CD14-positive monocyte (primary cell): Measurements from ENCODE around the gene NFKBIE. TPM values are rescaled to one million over a fixed set of nuclear protein-coding genes. Genes with fewer than 3 reads are reported as not detected.

Source experiments
- DNase-seq, 3 donors: peaks; one replicate each; pipeline ENCODE4 v3.0.0-alpha.2; 2011 to 2022
- H2AFZ ChIP-seq: 2 replicates; pipeline ENCODE4 v1.6.0; 2012; ENCODE audit warnings: mild to moderate bottlenecking, low read depth, low read length, inconsistent platforms; ENCODE audit not compliant: insufficient read depth, poor library complexity, severe bottlenecking
- H3K27ac ChIP-seq, 2 donors: 1 replicate in 1 of 2; 2 replicates in 1 of 2; pipeline ENCODE4 v1.5.1; 2012 to 2013; ENCODE audit warnings: low read length in 2 of 2, control low read depth in 1 of 2, inconsistent platforms in 1 of 2, low read depth in 1 of 2, mild to moderate bottlenecking in 1 of 2
- H3K27me3 ChIP-seq, 2 donors: one replicate each; pipeline versions ENCODE4 v1.6.0 to v1.6.1; 2011 to 2013; ENCODE audit warnings: low read length in 2 of 2; ENCODE audit not compliant: control insufficient read depth in 2 of 2, insufficient read depth in 2 of 2
- H3K36me3 ChIP-seq, 2 donors: replicated peaks in 1 of 2; 1 replicate in 1 of 2; 2 replicates in 1 of 2; pipeline versions ENCODE4 v1.5.1 to v1.6.1; 2012 to 2013; ENCODE audit warnings: low read length in 2 of 2, control low read depth in 1 of 2, inconsistent platforms in 1 of 2, mild to moderate bottlenecking in 1 of 2; ENCODE audit not compliant: insufficient read depth in 2 of 2, control insufficient read depth in 1 of 2
- H3K4me1 ChIP-seq, 2 donors: 1 replicate in 1 of 2; 2 replicates in 1 of 2; pipeline versions ENCODE4 v1.5.1 to v1.6.1; 2012 to 2013; ENCODE audit warnings: low read length in 2 of 2, control low read depth in 1 of 2, inconsistent platforms in 1 of 2, mild to moderate bottlenecking in 1 of 2, moderate library complexity in 1 of 2; ENCODE audit not compliant: insufficient read depth in 2 of 2, control insufficient read depth in 1 of 2
- H3K4me2 ChIP-seq: replicated peaks from 2 replicates; pipeline ENCODE3; 2012; ENCODE audit warnings: low read length, moderate library complexity, mild to moderate bottlenecking; ENCODE audit not compliant: poor library complexity, severe bottlenecking; ENCODE audit errors: extremely low read depth
- H3K4me3 ChIP-seq, 3 experiments: fragments of 200-600 bp in 1 of 3; sonication (generic) in 1 of 3; replicated peaks in 1 of 3; 1 replicate in 2 of 3; 2 replicates in 1 of 3; pipeline ENCODE4 v1.5.1; 2011 to 2013; ENCODE audit warnings: low read length in 3 of 3, mild to moderate bottlenecking in 3 of 3, control low read depth in 2 of 3, low read depth in 2 of 3, inconsistent platforms in 1 of 3, moderate library complexity in 1 of 3
- H3K79me2 ChIP-seq: 2 replicates; pipeline ENCODE4 v1.6.0; 2012; ENCODE audit warnings: mild to moderate bottlenecking, control low read depth, inconsistent platforms, low read length, moderate library complexity; ENCODE audit not compliant: insufficient read depth
- H3K9ac ChIP-seq: 2 replicates; pipeline ENCODE4 v1.6.0; 2017; ENCODE audit warnings: low read length, mild to moderate bottlenecking; ENCODE audit not compliant: insufficient read depth, poor library complexity, severe bottlenecking
- H3K9me3 ChIP-seq, 2 donors: replicated peaks in 1 of 2; 1 replicate in 1 of 2; 2 replicates in 1 of 2; pipeline versions ENCODE4 v1.5.1 to v1.6.1; 2012 to 2013; ENCODE audit warnings: low read length in 2 of 2, control low read depth in 1 of 2; ENCODE audit not compliant: control insufficient read depth in 1 of 2, insufficient read depth in 1 of 2
- H4K20me1 ChIP-seq: 2 replicates; pipeline ENCODE4 v1.6.0; 2012; ENCODE audit warnings: mild to moderate bottlenecking, low read length, control low read depth, moderate library complexity; ENCODE audit not compliant: insufficient read depth
- H3K27ac Mint-ChIP-seq, 7 donors: one replicate each; pipeline ENCODE4 v1.8.0; 2020; ENCODE audit warnings: mild to moderate bottlenecking in 7 of 7, mixed read lengths in 7 of 7, moderate library complexity in 6 of 7, inconsistent platforms in 2 of 7
- H3K27me3 Mint-ChIP-seq, 3 donors: one replicate each; pipeline ENCODE4 v1.8.0; 2021 to 2022; ENCODE audit warnings: low read depth in 3 of 3, mild to moderate bottlenecking in 3 of 3, mixed read lengths in 3 of 3, moderate library complexity in 3 of 3, inconsistent platforms in 1 of 3
- H3K36me3 Mint-ChIP-seq, 2 donors: one replicate each; pipeline ENCODE4 v1.8.0; 2020; ENCODE audit warnings: mixed read lengths in 2 of 2, inconsistent platforms in 1 of 2, mild to moderate bottlenecking in 1 of 2
- H3K4me1 Mint-ChIP-seq: one replicate; pipeline ENCODE4 v1.8.0; 2020; ENCODE audit warnings: mild to moderate bottlenecking, mixed read lengths
- H3K4me3 Mint-ChIP-seq, 2 donors: one replicate each; pipeline ENCODE4 v1.8.0; 2020; ENCODE audit warnings: mild to moderate bottlenecking in 2 of 2, mixed read lengths in 2 of 2, moderate library complexity in 1 of 2
- H3K9me3 Mint-ChIP-seq, 7 donors: one replicate each; pipeline ENCODE4 v1.8.0; 2020 to 2022; ENCODE audit warnings: mixed read lengths in 7 of 7, mild to moderate bottlenecking in 6 of 7, moderate library complexity in 6 of 7, inconsistent platforms in 2 of 7
- WGBS: methylation state at CpG from one replicate; pipeline ENCODE4 v1.1.5; 2013; ENCODE audit warnings: missing lambda C conversion rate; ENCODE audit not compliant: insufficient coverage; 5-methylcytosine and 5-hydroxymethylcytosine counted together
- intact Hi-C, 2 donors: fragments of 100-400 bp; cut with micrococcal nuclease; formaldehyde crosslinking; loops; one replicate each; pipeline versions ENCODE4 v1.15.0 to v1.15.1; 2023
- polyA plus RNA-seq, 3 donors: library from polyadenylated mRNA; depleted of rRNA in 1 of 3; unstranded in 2 of 3; stranded (reverse) in 1 of 3; fragments of 300-500 nt in 2 of 3; fragments of >200 nt in 1 of 3; fragmentation: Illumina TruSeq in 2 of 3; gene quantifications; 1 replicate in 2 of 3; 2 replicates in 1 of 3; pipeline ENCODE4 v1.2.3, GENCODE V29; 2012 to 2021
- TF ChIP-seq, protein P1 (sequence below): fragments of 200-600 bp; IDR thresholded peaks from one replicate; pipeline ENCODE4 v1.8.0; 2022; ENCODE audit warnings: antibody characterized with exemption, mild to moderate bottlenecking

The NFKBIE gene
- polyA plus RNA-seq, 3 donors: 19.9 to 108 (median 23.2) TPM

DNA sequence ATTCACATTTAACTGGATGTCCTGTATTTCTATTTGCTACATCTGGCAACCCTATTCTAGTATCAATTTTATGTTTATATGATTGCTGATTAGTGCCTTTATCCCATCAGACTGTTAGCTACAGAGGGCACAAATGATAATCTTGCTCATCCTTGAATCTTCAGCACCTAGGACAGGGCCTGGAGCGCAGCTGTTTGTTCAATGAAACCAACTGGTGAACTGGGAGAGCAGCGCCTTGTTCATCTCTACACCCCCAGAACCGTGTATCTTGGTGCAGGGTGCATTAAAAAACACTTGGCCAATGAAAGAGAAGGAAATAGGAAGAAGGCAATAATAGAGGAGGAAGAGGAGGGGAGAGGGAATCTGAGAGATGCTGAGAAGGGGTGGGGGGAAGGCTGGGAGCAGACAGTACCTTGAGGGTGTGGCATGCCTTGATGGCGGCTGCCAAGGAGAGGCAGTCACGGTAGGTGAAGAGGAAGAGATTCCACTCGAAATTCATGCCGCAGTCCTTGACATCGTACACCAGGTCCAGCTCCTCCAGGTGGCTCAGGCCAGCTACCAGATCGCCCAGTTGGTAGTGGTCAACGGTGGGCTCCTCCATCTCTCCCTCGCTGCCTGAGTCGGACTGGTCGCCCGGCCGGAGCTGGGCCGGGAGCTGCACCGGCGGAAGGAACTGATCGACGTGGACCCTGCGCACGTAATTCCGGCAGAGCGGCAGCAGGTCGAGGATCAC, 20.4 kb upstream of the NFKBIE start:
- no peak overlapping the region for H2AFZ ChIP-seq
- no peaks in the 10 kb centered on the region for H3K36me3 ChIP-seq
- H3K4me2 ChIP-seq: no peak overlapping the region
- no peaks in the 10 kb centered on the region for H3K79me2 ChIP-seq
- no peaks in the 10 kb centered on the region for H4K20me1 ChIP-seq
- DNase-seq: no peak
- 95% methylated on average over 19 of the region's 25 CpGs for WGBS
- Mint-ChIP-seq H3K4me3 (peak overlapping the region in 1 of 2 donors; percentile 6), H3K27ac (no peak overlapping the region), H3K36me3 (no peaks in the 10 kb centered on the region), H3K27me3 (peaks cover 16 to 43% (median 31%) of the 10 kb centered on the region in 3 donors), H3K9me3 (peaks cover 0 to 2% (median 0%) of the 10 kb centered on the region in 7 donors), H3K4me1 (peaks cover 13% of the 10 kb centered on the region)
- intact Hi-C loops: no loop called here
- no peaks in the 10 kb centered on the region for H3K9me3 ChIP-seq
- no peak overlapping the region for H3K27ac ChIP-seq
- peaks cover 0 to 16% of the 10 kb centered on the region in 2 donors for H3K27me3 ChIP-seq
- TF ChIP-seq, protein P1, sequence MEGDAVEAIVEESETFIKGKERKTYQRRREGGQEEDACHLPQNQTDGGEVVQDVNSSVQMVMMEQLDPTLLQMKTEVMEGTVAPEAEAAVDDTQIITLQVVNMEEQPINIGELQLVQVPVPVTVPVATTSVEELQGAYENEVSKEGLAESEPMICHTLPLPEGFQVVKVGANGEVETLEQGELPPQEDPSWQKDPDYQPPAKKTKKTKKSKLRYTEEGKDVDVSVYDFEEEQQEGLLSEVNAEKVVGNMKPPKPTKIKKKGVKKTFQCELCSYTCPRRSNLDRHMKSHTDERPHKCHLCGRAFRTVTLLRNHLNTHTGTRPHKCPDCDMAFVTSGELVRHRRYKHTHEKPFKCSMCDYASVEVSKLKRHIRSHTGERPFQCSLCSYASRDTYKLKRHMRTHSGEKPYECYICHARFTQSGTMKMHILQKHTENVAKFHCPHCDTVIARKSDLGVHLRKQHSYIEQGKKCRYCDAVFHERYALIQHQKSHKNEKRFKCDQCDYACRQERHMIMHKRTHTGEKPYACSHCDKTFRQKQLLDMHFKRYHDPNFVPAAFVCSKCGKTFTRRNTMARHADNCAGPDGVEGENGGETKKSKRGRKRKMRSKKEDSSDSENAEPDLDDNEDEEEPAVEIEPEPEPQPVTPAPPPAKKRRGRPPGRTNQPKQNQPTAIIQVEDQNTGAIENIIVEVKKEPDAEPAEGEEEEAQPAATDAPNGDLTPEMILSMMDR: no peak
- H3K4me1 ChIP-seq: peaks cover 9% of the 10 kb centered on the region in 2 donors
- no peak overlapping the region for H3K9ac ChIP-seq
- H3K4me3 ChIP-seq: no peak overlapping the region

DNA sequence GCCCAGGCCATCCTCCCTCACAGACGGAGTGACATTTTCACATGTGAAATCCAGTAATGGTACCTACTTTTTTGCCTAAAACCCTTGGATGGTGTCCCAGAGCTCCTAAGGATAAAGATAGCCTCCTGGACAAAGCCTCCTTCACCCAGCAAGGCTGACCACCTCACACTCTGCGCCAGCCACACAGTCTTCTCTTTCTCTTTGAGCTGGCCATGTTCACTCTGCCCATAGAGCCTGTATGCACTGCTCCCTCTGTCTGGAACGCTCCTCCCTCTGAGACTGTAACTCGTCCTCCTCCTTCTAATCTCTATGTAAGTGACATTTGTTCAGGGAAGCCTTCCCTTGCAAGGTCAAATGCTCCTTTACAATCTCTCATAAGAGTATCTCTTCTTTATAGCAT, 19.5 kb upstream of the NFKBIE start:
- Histone ChIP-seq H3K9ac (no peak overlapping the region), H3K9me3 (no peaks in the 10 kb centered on the region), H3K36me3 (no peaks in the 10 kb centered on the region), H3K4me2 (no peak overlapping the region), H3K4me3 (no peak overlapping the region), H3K4me1 (peaks cover 9% of the 10 kb centered on the region in 2 donors), H2AFZ (no peak overlapping the region), H4K20me1 (no peaks in the 10 kb centered on the region), H3K27ac (no peak overlapping the region), H3K27me3 (peaks cover 0 to 19% of the 10 kb centered on the region in 2 donors), H3K79me2 (no peaks in the 10 kb centered on the region)
- no peak overlapping the region for H3K27ac Mint-ChIP-seq
- TF ChIP-seq, protein P1: no peak
- no peak overlapping the region for H3K4me3 Mint-ChIP-seq
- H3K4me1 Mint-ChIP-seq: peaks cover 13% of the 10 kb centered on the region
- H3K9me3 Mint-ChIP-seq: peaks cover 0 to 2% (median 0%) of the 10 kb centered on the region in 7 donors
- DNase-seq: no peak
- no peaks in the 10 kb centered on the region for H3K36me3 Mint-ChIP-seq
- 80% methylated on average over 4 of the region's 4 CpGs for WGBS
- H3K27me3 Mint-ChIP-seq: peaks cover 13 to 46% (median 32%) of the 10 kb centered on the region in 3 donors
- intact Hi-C loops: no loop called here
